SU-DHL-6 (cell line): Measurements from ENCODE around the gene CASP1.
"Not testable (repeated sequence)": the region's sequence is repeated elsewhere in the genome, so short reads cannot be mapped to it uniquely, and the experiment has no call there.

Experiments used
- H2AFZ ChIP-seq: fragments of 200-600 bp; sonication (generic); 2 replicates; pipeline ENCODE4 v1.6.1; 2014; ENCODE audit warnings: low read depth, mild to moderate bottlenecking, moderate library complexity, mixed read lengths, antibody characterized with exemption, low read length; ENCODE audit not compliant: severe bottlenecking
- H3F3A ChIP-seq: fragments of 200-600 bp; shearing (Covaris generic); 2 replicates; pipeline ENCODE4 v1.6.0; 2016; ENCODE audit warnings: antibody characterized with exemption, mild to moderate bottlenecking; ENCODE audit not compliant: insufficient read depth
- H3K27ac ChIP-seq: fragments of 200-600 bp; sonication (generic); 2 replicates; pipeline ENCODE4 v1.5.1; 2016; ENCODE audit warnings: low read depth, mild to moderate bottlenecking, low read length, moderate library complexity, mixed read lengths
- H3K27me3 ChIP-seq: fragments of 200-600 bp; sonication (generic), shearing (Covaris generic); 2 replicates; pipeline ENCODE4 v1.6.0; 2014; ENCODE audit warnings: mild to moderate bottlenecking, low read length
- H3K36me3 ChIP-seq: fragments of 200-600 bp; sonication (generic); 2 replicates; pipeline ENCODE4 v1.6.1; 2014; ENCODE audit warnings: mild to moderate bottlenecking, low read length, mixed read lengths
- H3K4me2 ChIP-seq: fragments of 300-600, 200-600 bp; shearing (Covaris generic), sonication (generic); 2 replicates; pipeline ENCODE4 v1.6.0; 2014; ENCODE audit warnings: low read length, low read depth, mild to moderate bottlenecking; ENCODE audit not compliant: poor library complexity, severe bottlenecking
- H3K4me3 ChIP-seq: fragments of 200-600 bp; sonication (generic); 2 replicates; pipeline ENCODE4 v1.5.1; 2014; ENCODE audit warnings: antibody characterized with exemption, low read length, mild to moderate bottlenecking, mixed read lengths; ENCODE audit not compliant: insufficient read depth, poor library complexity, severe bottlenecking
- H3K79me2 ChIP-seq: fragments of 200-600 bp; sonication (generic); 2 replicates; pipeline ENCODE4 v1.6.1; 2014; ENCODE audit warnings: mild to moderate bottlenecking, low read length, moderate library complexity; ENCODE audit not compliant: insufficient read depth
- H3K9ac ChIP-seq: fragments of 200-600 bp; sonication (generic); 2 replicates; pipeline ENCODE4 v1.7.0; 2014; ENCODE audit warnings: mild to moderate bottlenecking, low read length
- H3K9me2 ChIP-seq: fragments of 200-600 bp; sonication (generic); replicated peaks from 2 replicates; pipeline ENCODE4 v1.6.1; 2014; ENCODE audit warnings: low read length; ENCODE audit not compliant: insufficient read depth
- H3K9me3 ChIP-seq: fragments of 200-600 bp; sonication (generic); 2 replicates; pipeline ENCODE4 v1.6.1; 2014; ENCODE audit warnings: low read length, mixed read lengths; ENCODE audit not compliant: insufficient read depth
- H4K20me1 ChIP-seq: fragments of 200-600 bp; sonication (generic); 2 replicates; pipeline ENCODE4 v1.6.1; 2014; ENCODE audit warnings: low read depth, mild to moderate bottlenecking, antibody characterized with exemption, low read length, moderate library complexity, mixed read lengths
- EZH2phosphoT487 ChIP-seq: fragments of 200-600 bp; sonication (generic), shearing (Covaris generic); conservative IDR thresholded peaks from 2 replicates; pipeline ENCODE4 v1.6.1; 2018; ENCODE audit warnings: mild to moderate bottlenecking, antibody characterized with exemption, low read length, moderate library complexity, mixed read lengths
- TF ChIP-seq, protein P1 (sequence below): fragments of 200-600 bp; sonication (generic); IDR thresholded peaks from one replicate; pipeline ENCODE4 v1.5.1; 2017; ENCODE audit warnings: antibody characterized with exemption, mild to moderate bottlenecking, low read length, moderate library complexity; ENCODE audit not compliant: insufficient read depth, poor library complexity, severe bottlenecking

CASP1 gene

GRCh38 chr11:105078283-105078682 lies 43.3 kb upstream of the CASP1 start:
- Histone ChIP-seq H3K9me3 (no peaks in the 10 kb centered on the region), H2AFZ (no peak overlapping the region), H3F3A (no peaks in the 10 kb centered on the region), H3K4me2 (no peak overlapping the region), H3K27me3 (no peaks in the 10 kb centered on the region), H3K9me2 (no peaks in the 10 kb centered on the region), H3K27ac (no peak overlapping the region), H3K9ac (no peak overlapping the region), H3K36me3 (no peaks in the 10 kb centered on the region), H4K20me1 (no peaks in the 10 kb centered on the region), H3K79me2 (no peaks in the 10 kb centered on the region), H3K4me3 (no peak overlapping the region)
- TF ChIP-seq, protein P1, sequence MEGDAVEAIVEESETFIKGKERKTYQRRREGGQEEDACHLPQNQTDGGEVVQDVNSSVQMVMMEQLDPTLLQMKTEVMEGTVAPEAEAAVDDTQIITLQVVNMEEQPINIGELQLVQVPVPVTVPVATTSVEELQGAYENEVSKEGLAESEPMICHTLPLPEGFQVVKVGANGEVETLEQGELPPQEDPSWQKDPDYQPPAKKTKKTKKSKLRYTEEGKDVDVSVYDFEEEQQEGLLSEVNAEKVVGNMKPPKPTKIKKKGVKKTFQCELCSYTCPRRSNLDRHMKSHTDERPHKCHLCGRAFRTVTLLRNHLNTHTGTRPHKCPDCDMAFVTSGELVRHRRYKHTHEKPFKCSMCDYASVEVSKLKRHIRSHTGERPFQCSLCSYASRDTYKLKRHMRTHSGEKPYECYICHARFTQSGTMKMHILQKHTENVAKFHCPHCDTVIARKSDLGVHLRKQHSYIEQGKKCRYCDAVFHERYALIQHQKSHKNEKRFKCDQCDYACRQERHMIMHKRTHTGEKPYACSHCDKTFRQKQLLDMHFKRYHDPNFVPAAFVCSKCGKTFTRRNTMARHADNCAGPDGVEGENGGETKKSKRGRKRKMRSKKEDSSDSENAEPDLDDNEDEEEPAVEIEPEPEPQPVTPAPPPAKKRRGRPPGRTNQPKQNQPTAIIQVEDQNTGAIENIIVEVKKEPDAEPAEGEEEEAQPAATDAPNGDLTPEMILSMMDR: no peak
- TF ChIP-seq EZH2phosphoT487: no peak

DNA sequence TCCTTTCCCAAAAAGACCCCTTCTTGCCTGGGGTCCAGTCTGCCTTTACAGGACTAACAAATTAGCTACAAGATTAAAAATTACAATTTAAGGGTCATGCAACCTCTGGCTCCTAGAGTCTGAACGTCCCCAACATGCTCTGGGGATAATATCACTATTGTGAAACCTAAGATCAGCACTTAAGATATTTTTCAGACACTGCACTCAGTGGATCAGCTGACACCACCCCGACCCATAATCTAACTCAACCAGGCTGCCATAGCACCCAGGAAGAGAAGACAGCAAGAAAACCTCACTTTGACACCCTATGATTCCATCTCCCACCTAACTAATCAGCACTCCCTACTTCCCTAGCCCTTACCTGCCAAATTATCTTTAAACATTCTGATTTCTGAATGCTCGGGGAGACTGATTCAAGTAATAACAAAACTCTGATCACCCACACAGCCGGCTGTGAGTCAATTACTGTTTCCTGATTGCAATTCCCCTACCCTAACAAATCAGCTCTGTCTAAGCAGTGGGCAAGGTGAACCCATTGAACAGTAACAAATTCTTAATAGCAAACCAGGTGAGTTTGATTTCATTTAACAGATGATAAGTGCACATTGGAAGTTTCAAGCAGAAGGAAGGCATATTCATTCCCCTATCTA lies 42.3 kb upstream of the CASP1 start:
- H3K27me3 ChIP-seq, H4K20me1 ChIP-seq, H3K36me3 ChIP-seq, H3K4me3 ChIP-seq, H3K9me2 ChIP-seq, H3K4me2 ChIP-seq, H3F3A ChIP-seq, H3K27ac ChIP-seq, H3K9me3 ChIP-seq, H3K79me2 ChIP-seq, H3K9ac ChIP-seq, H2AFZ ChIP-seq: not testable (repeated sequence)

DNA sequence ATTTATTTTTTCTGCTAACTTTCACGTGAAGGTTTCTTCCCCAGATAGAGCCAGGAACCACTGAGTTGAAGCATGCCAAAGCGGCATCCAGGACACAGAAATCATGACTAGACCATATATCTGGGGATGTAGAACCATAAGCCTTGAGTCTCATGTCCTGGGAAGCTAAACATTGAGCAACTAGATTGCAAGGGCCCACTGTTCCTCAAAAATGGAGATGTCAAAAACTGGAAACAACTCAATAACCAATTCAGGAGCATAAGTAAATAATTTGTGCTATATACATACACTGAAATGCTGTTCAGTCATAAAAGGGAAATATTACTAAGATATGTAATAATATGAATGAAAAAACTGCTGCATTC lies 39.2 kb upstream of the CASP1 start:
- Histone ChIP-seq H3K4me2 (no peak overlapping the region), H3F3A (no peaks in the 10 kb centered on the region), H3K9ac (no peak overlapping the region), H3K79me2 (no peaks in the 10 kb centered on the region), H2AFZ (no peak overlapping the region), H3K9me3 (no peaks in the 10 kb centered on the region), H3K27me3 (no peaks in the 10 kb centered on the region), H3K27ac (no peak overlapping the region), H3K4me3 (no peak overlapping the region), H3K9me2 (no peaks in the 10 kb centered on the region), H3K36me3 (no peaks in the 10 kb centered on the region), H4K20me1 (no peaks in the 10 kb centered on the region)
- TF ChIP-seq EZH2phosphoT487: no peak
- TF ChIP-seq, protein P1: no peak

DNA sequence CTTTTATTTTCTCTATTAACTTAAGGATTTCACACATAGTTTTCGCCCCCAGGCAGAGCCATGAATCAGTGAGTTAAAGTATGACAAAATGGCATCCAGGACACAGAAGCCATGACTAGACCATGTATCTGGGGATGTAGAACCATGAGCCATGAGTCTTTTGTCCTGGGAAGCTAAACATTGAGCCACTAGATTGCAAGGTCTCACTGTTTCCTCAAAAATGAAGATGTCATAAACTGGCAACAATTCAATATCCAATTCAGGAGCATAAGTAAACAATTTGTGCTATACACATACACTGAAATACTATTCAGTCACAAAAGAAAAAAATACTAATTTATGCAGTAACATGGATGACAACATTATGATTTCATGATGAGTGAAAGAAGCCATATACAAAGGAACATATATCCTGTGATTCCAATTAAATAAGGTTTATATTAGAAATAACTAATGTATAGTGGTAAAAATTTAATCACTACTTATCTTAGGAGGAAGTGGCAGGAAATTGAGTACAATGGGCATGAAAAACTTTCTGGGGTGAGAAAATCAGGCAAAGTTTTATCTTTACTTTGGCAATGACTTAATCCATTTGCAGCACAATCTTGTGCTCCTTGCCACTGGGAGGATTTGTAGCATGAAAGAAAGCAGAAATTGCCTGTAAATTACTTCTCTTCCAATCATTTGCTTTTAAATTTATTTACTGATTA lies 38.7 kb upstream of the CASP1 start:
- H3K4me2 ChIP-seq: no peak overlapping the region
- no peaks in the 10 kb centered on the region for H3K9me2 ChIP-seq
- H3K36me3 ChIP-seq: no peaks in the 10 kb centered on the region
- H3K4me3 ChIP-seq: no peak overlapping the region
- no peaks in the 10 kb centered on the region for H4K20me1 ChIP-seq
- H3K27ac ChIP-seq: no peak overlapping the region
- no peaks in the 10 kb centered on the region for H3F3A ChIP-seq
- no peaks in the 10 kb centered on the region for H3K27me3 ChIP-seq
- no peak overlapping the region for H2AFZ ChIP-seq
- H3K9ac ChIP-seq: no peak overlapping the region
- no peaks in the 10 kb centered on the region for H3K9me3 ChIP-seq
- TF ChIP-seq EZH2phosphoT487: no peak
- TF ChIP-seq, protein P1: no peak
- no peaks in the 10 kb centered on the region for H3K79me2 ChIP-seq

- not testable (repeated sequence) for H3F3A ChIP-seq, H3K4me2 ChIP-seq, H3K36me3 ChIP-seq, H3K9me3 ChIP-seq, H3K9ac ChIP-seq, H2AFZ ChIP-seq, H3K79me2 ChIP-seq, H4K20me1 ChIP-seq, H3K27me3 ChIP-seq, H3K9me2 ChIP-seq, H3K4me3 ChIP-seq, H3K27ac ChIP-seq
Measured at GRCh38 chr11:105072080-105072479, 37.1 kb upstream of the CASP1 start.
